ENCODE results near the gene TMEM256. TPM values are rescaled to one million over a fixed set of nuclear protein-coding genes. Genes with fewer than 3 reads are reported as not detected.
A peak's percentile ranks its signal among the peaks of the same experiment; 100 is the strongest.

The TMEM256 gene
- polyA plus RNA-seq, 2 of the 4 experiments (the other 2 are of a cell fraction) = 127 to 164 TPM

- peaks cover 52% of the 10 kb centered on the region for H3K4me1 ChIP-seq
- no peak for FAIRE-seq
- no peak for TF ChIP-seq ZNF302 (CRISPR knock-in tag; IDR thresholded peaks at IDR 0.05)
- TF ChIP-seq EHMT2 (IDR thresholded peaks at IDR 0.05; ENCODE audit: low read depth) = no peak
- no peak for TF ChIP-seq GATA3 (IDR thresholded peaks at IDR 0.05; ENCODE audit: borderline replicate concordance)
- no peak for TF ChIP-seq KDM1A (IDR thresholded peaks at IDR 0.05; ENCODE audit: low read depth)
- no peak for TF ChIP-seq POLR2AphosphoS2 (conservative IDR thresholded peaks at IDR 0.05; ENCODE audit: low read length)
- no peak for TF ChIP-seq HOXB13 (CRISPR knock-in tag; IDR thresholded peaks at IDR 0.05; ENCODE audit: low read depth)
- WGBS (ENCODE audit: missing lambda C conversion rate) = 88% methylated on average over 9 of the region's 9 CpGs
- no peaks in the 10 kb centered on the region for H3K9me3 ChIP-seq
- peak in 1 of 2 experiments; percentile 42 for DNase-seq (ENCODE audit: low read depth in 1 of 2, low spot score in 1 of 2)
- no peak overlapping the region for H3K27ac ChIP-seq
- ChIA-PET CTCF (interaction anchor here (0.8 to 6.6 kb wide), 20 partner anchors 8 to 308 kb away, joined by 3 to 232 read pairs (median 10); partner anchors contain the start of genes ACAP1, FGF11, PLSCR3 and POLR2A), POLR2A (interaction anchor here (1.3 to 3.9 kb wide), 3 partner anchors 49 to 130 kb away, joined by 3 to 25 read pairs (median 10); partner anchors contain the start of genes POLR2A and TMEM256)
- no peak overlapping the region for H3K4me2 ChIP-seq
- ATAC-seq = no peak
- H3K4me3 ChIP-seq = no peak overlapping the region
These were observed 49.5 kb downstream of the TMEM256 start for GRCh38 chr17:7354262-7354843.

Other genes starting within 250 kb of the TMEM256 start
Only the 30 nearest of the 39 such genes appear.
- 5.7 and 9.6 TPM in 2 replicates for gene DVL2, start 169.6 kb downstream of the TMEM256 start, polyA plus RNA-seq (2011; rRNA removed)
- gene DVL2, start 169.6 kb downstream of the TMEM256 start, polyA plus RNA-seq (2017; fragmentation: RNase III; extraction: RNeasy Plus Mini Kit Qiagen cat#74134 plus additional on column Dnase treatment) = 30.7 to 40.4 TPM (median 37.7 TPM) in 3 replicates
- 52.1 and 61.2 TPM in 2 replicates for gene PHF23, start 164.6 kb downstream of the TMEM256 start, polyA plus RNA-seq (2011; rRNA removed)
- 70.9 to 80.2 TPM (median 79.1 TPM) in 3 replicates for gene PHF23, start 164.6 kb downstream of the TMEM256 start, polyA plus RNA-seq (2017; fragmentation: RNase III; extraction: RNeasy Plus Mini Kit Qiagen cat#74134 plus additional on column Dnase treatment)
- 399 and 502 TPM in 2 replicates for gene GABARAP, start 161.6 kb downstream of the TMEM256 start, polyA plus RNA-seq (2011; rRNA removed)
- gene GABARAP, start 161.6 kb downstream of the TMEM256 start, polyA plus RNA-seq (2017; fragmentation: RNase III; extraction: RNeasy Plus Mini Kit Qiagen cat#74134 plus additional on column Dnase treatment) = 431 to 510 TPM (median 504 TPM) in 3 replicates
- gene CTDNEP1, start 152.4 kb downstream of the TMEM256 start, polyA plus RNA-seq (2011; rRNA removed) = 161 and 251 TPM in 2 replicates
- gene CTDNEP1, start 152.4 kb downstream of the TMEM256 start, polyA plus RNA-seq (2017; fragmentation: RNase III; extraction: RNeasy Plus Mini Kit Qiagen cat#74134 plus additional on column Dnase treatment) = 145 to 151 TPM (median 147 TPM) in 3 replicates
- 114 and 133 TPM in 2 replicates for gene ELP5, start 151.9 kb downstream of the TMEM256 start, polyA plus RNA-seq (2011; rRNA removed)
- 89.2 to 97.3 TPM (median 92.1 TPM) in 3 replicates for gene ELP5, start 151.9 kb downstream of the TMEM256 start, polyA plus RNA-seq (2017; fragmentation: RNase III; extraction: RNeasy Plus Mini Kit Qiagen cat#74134 plus additional on column Dnase treatment)
- gene CLDN7, start 141.6 kb downstream of the TMEM256 start, polyA plus RNA-seq (2011; rRNA removed) = 4.2 and 4.6 TPM in 2 replicates
- 0.59 to 0.97 TPM (median 0.59 TPM) in 3 replicates for gene CLDN7, start 141.6 kb downstream of the TMEM256 start, polyA plus RNA-seq (2017; fragmentation: RNase III; extraction: RNeasy Plus Mini Kit Qiagen cat#74134 plus additional on column Dnase treatment)
- 0.16 TPM in 2 replicates for gene SLC2A4, start 122.4 kb downstream of the TMEM256 start, polyA plus RNA-seq (2011; rRNA removed)
- 0.17 to 0.18 TPM (median 0.17 TPM) in 3 replicates for gene SLC2A4, start 122.4 kb downstream of the TMEM256 start, polyA plus RNA-seq (2017; fragmentation: RNase III; extraction: RNeasy Plus Mini Kit Qiagen cat#74134 plus additional on column Dnase treatment)
- 0.61 and 0.98 TPM in 2 replicates for gene YBX2, start 109.5 kb downstream of the TMEM256 start, polyA plus RNA-seq (2011; rRNA removed)
- 0.22 to 0.57 TPM (median 0.36 TPM) in 3 replicates for gene YBX2, start 109.5 kb downstream of the TMEM256 start, polyA plus RNA-seq (2017; fragmentation: RNase III; extraction: RNeasy Plus Mini Kit Qiagen cat#74134 plus additional on column Dnase treatment)
- gene EIF5A, start 96.5 kb downstream of the TMEM256 start, polyA plus RNA-seq (2011; rRNA removed) = 945 and 969 TPM in 2 replicates
- gene EIF5A, start 96.5 kb downstream of the TMEM256 start, polyA plus RNA-seq (2017; fragmentation: RNase III; extraction: RNeasy Plus Mini Kit Qiagen cat#74134 plus additional on column Dnase treatment) = 1,779 to 2,042 TPM (median 1,918 TPM) in 3 replicates
- gene GPS2, start 88.7 kb downstream of the TMEM256 start, polyA plus RNA-seq (2011; rRNA removed) = 48.5 and 61.7 TPM in 2 replicates
- 147 to 171 TPM (median 158 TPM) in 3 replicates for gene GPS2, start 88.7 kb downstream of the TMEM256 start, polyA plus RNA-seq (2017; fragmentation: RNase III; extraction: RNeasy Plus Mini Kit Qiagen cat#74134 plus additional on column Dnase treatment)
- 12.2 and 18.3 TPM in 2 replicates for gene NEURL4, start 74.8 kb downstream of the TMEM256 start, polyA plus RNA-seq (2011; rRNA removed)
- gene NEURL4, start 74.8 kb downstream of the TMEM256 start, polyA plus RNA-seq (2017; fragmentation: RNase III; extraction: RNeasy Plus Mini Kit Qiagen cat#74134 plus additional on column Dnase treatment) = 44.2 to 50.4 TPM (median 47.5 TPM) in 3 replicates
- gene ACAP1, start 67.6 kb downstream of the TMEM256 start, polyA plus RNA-seq (2011; rRNA removed) = 0.03 and 0.41 TPM in 2 replicates
- 1.3 to 2.1 TPM (median 1.4 TPM) in 3 replicates for gene ACAP1, start 67.6 kb downstream of the TMEM256 start, polyA plus RNA-seq (2017; fragmentation: RNase III; extraction: RNeasy Plus Mini Kit Qiagen cat#74134 plus additional on column Dnase treatment)
- 6.1 and 7.0 TPM in 2 replicates for gene KCTD11, start 51.9 kb downstream of the TMEM256 start, polyA plus RNA-seq (2011; rRNA removed)
- gene KCTD11, start 51.9 kb downstream of the TMEM256 start, polyA plus RNA-seq (2017; fragmentation: RNase III; extraction: RNeasy Plus Mini Kit Qiagen cat#74134 plus additional on column Dnase treatment) = 9.6 to 10.7 TPM (median 10.3 TPM) in 3 replicates
- gene TMEM95, start 48.9 kb downstream of the TMEM256 start, polyA plus RNA-seq (2011; rRNA removed) = not detected in 2 replicates
- gene TMEM95, start 48.9 kb downstream of the TMEM256 start, polyA plus RNA-seq (2017; fragmentation: RNase III; extraction: RNeasy Plus Mini Kit Qiagen cat#74134 plus additional on column Dnase treatment) = not detected in 3 replicates
- gene TNK1, start 23.0 kb downstream of the TMEM256 start, polyA plus RNA-seq (2011; rRNA removed) = 1.2 and 1.8 TPM in 2 replicates
- gene TNK1, start 23.0 kb downstream of the TMEM256 start, polyA plus RNA-seq (2017; fragmentation: RNase III; extraction: RNeasy Plus Mini Kit Qiagen cat#74134 plus additional on column Dnase treatment) = 2.1 to 2.4 TPM (median 2.2 TPM) in 3 replicates
- gene PLSCR3, start 9.6 kb downstream of the TMEM256 start, polyA plus RNA-seq (2011; rRNA removed) = 11.0 and 13.7 TPM in 2 replicates
- 27.5 to 33.4 TPM (median 29.6 TPM) in 3 replicates for gene PLSCR3, start 9.6 kb downstream of the TMEM256 start, polyA plus RNA-seq (2017; fragmentation: RNase III; extraction: RNeasy Plus Mini Kit Qiagen cat#74134 plus additional on column Dnase treatment)
- gene NLGN2, start 3.7 kb upstream of the TMEM256 start, polyA plus RNA-seq (2011; rRNA removed) = 4.1 and 6.9 TPM in 2 replicates
- 17.6 to 27.9 TPM (median 27.5 TPM) in 3 replicates for gene NLGN2, start 3.7 kb upstream of the TMEM256 start, polyA plus RNA-seq (2017; fragmentation: RNase III; extraction: RNeasy Plus Mini Kit Qiagen cat#74134 plus additional on column Dnase treatment)
- not detected in 2 replicates for gene SPEM1, start 16.2 kb upstream of the TMEM256 start, polyA plus RNA-seq (2011; rRNA removed)
- 0.09 to 0.13 TPM in 2 of 3 replicates, not detected in the other for gene SPEM1, start 16.2 kb upstream of the TMEM256 start, polyA plus RNA-seq (2017; fragmentation: RNase III; extraction: RNeasy Plus Mini Kit Qiagen cat#74134 plus additional on column Dnase treatment)
- not detected in 2 replicates for gene SPEM2, start 21.5 kb upstream of the TMEM256 start, polyA plus RNA-seq (2011; rRNA removed)
- gene SPEM2, start 21.5 kb upstream of the TMEM256 start, polyA plus RNA-seq (2017; fragmentation: RNase III; extraction: RNeasy Plus Mini Kit Qiagen cat#74134 plus additional on column Dnase treatment) = not detected in 3 replicates
- not detected in 2 replicates for gene SPEM3, start 24.8 kb upstream of the TMEM256 start, polyA plus RNA-seq (2011; rRNA removed)
- not detected in 3 replicates for gene SPEM3, start 24.8 kb upstream of the TMEM256 start, polyA plus RNA-seq (2017; fragmentation: RNase III; extraction: RNeasy Plus Mini Kit Qiagen cat#74134 plus additional on column Dnase treatment)
- gene TMEM102, start 31.3 kb upstream of the TMEM256 start, polyA plus RNA-seq (2011; rRNA removed) = 4.4 and 4.9 TPM in 2 replicates
- gene TMEM102, start 31.3 kb upstream of the TMEM256 start, polyA plus RNA-seq (2017; fragmentation: RNase III; extraction: RNeasy Plus Mini Kit Qiagen cat#74134 plus additional on column Dnase treatment) = 6.5 to 8.9 TPM (median 8.1 TPM) in 3 replicates
- 1.4 and 1.9 TPM in 2 replicates for gene FGF11, start 35.4 kb upstream of the TMEM256 start, polyA plus RNA-seq (2011; rRNA removed)
- 1.1 to 1.8 TPM (median 1.5 TPM) in 3 replicates for gene FGF11, start 35.4 kb upstream of the TMEM256 start, polyA plus RNA-seq (2017; fragmentation: RNase III; extraction: RNeasy Plus Mini Kit Qiagen cat#74134 plus additional on column Dnase treatment)
- gene CHRNB1, start 41.0 kb upstream of the TMEM256 start, polyA plus RNA-seq (2011; rRNA removed) = 6.5 and 6.9 TPM in 2 replicates
- 6.2 to 8.4 TPM (median 8.0 TPM) in 3 replicates for gene CHRNB1, start 41.0 kb upstream of the TMEM256 start, polyA plus RNA-seq (2017; fragmentation: RNase III; extraction: RNeasy Plus Mini Kit Qiagen cat#74134 plus additional on column Dnase treatment)
- 14.4 and 18.2 TPM in 2 replicates for gene ZBTB4, start 75.5 kb upstream of the TMEM256 start, polyA plus RNA-seq (2011; rRNA removed)
- gene ZBTB4, start 75.5 kb upstream of the TMEM256 start, polyA plus RNA-seq (2017; fragmentation: RNase III; extraction: RNeasy Plus Mini Kit Qiagen cat#74134 plus additional on column Dnase treatment) = 24.4 to 29.5 TPM (median 28.2 TPM) in 3 replicates
- not detected in 2 replicates for gene SLC35G6, start 77.3 kb upstream of the TMEM256 start, polyA plus RNA-seq (2011; rRNA removed)
- not detected in 3 replicates for gene SLC35G6, start 77.3 kb upstream of the TMEM256 start, polyA plus RNA-seq (2017; fragmentation: RNase III; extraction: RNeasy Plus Mini Kit Qiagen cat#74134 plus additional on column Dnase treatment)
- 22.8 and 57.1 TPM in 2 replicates for gene POLR2A, start 80.3 kb upstream of the TMEM256 start, polyA plus RNA-seq (2011; rRNA removed)
- gene POLR2A, start 80.3 kb upstream of the TMEM256 start, polyA plus RNA-seq (2017; fragmentation: RNase III; extraction: RNeasy Plus Mini Kit Qiagen cat#74134 plus additional on column Dnase treatment) = 65.6 to 69.6 TPM (median 67.4 TPM) in 3 replicates
- 11.9 and 12.4 TPM in 2 replicates for gene TNFSF12, start 145.0 kb upstream of the TMEM256 start, polyA plus RNA-seq (2011; rRNA removed)
- gene TNFSF12, start 145.0 kb upstream of the TMEM256 start, polyA plus RNA-seq (2017; fragmentation: RNase III; extraction: RNeasy Plus Mini Kit Qiagen cat#74134 plus additional on column Dnase treatment) = 7.9 to 9.9 TPM (median 9.7 TPM) in 3 replicates
- gene TNFSF13, start 154.7 kb upstream of the TMEM256 start, polyA plus RNA-seq (2011; rRNA removed) = 1.0 TPM in 2 replicates
- gene TNFSF13, start 154.7 kb upstream of the TMEM256 start, polyA plus RNA-seq (2017; fragmentation: RNase III; extraction: RNeasy Plus Mini Kit Qiagen cat#74134 plus additional on column Dnase treatment) = 0.41 to 0.78 TPM (median 0.61 TPM) in 3 replicates
- 150 and 165 TPM in 2 replicates for gene SENP3, start 157.8 kb upstream of the TMEM256 start, polyA plus RNA-seq (2011; rRNA removed)
- 104 to 119 TPM (median 114 TPM) in 3 replicates for gene SENP3, start 157.8 kb upstream of the TMEM256 start, polyA plus RNA-seq (2017; fragmentation: RNase III; extraction: RNeasy Plus Mini Kit Qiagen cat#74134 plus additional on column Dnase treatment)
- 14.9 and 17.7 TPM in 2 replicates for gene CD68, start 175.5 kb upstream of the TMEM256 start, polyA plus RNA-seq (2011; rRNA removed)
- 6.5 to 11.6 TPM (median 9.8 TPM) in 3 replicates for gene CD68, start 175.5 kb upstream of the TMEM256 start, polyA plus RNA-seq (2017; fragmentation: RNase III; extraction: RNeasy Plus Mini Kit Qiagen cat#74134 plus additional on column Dnase treatment)